ENCODE results near the gene FNBP1. TPM values are rescaled to one million over a fixed set of nuclear protein-coding genes. Genes with fewer than 3 reads are reported as not detected.
A peak's percentile ranks its signal among the peaks of the same experiment; 100 is the strongest.

The FNBP1 gene
- total RNA-seq, 1 experiment from 2014 or later, result 80.7 TPM

GRCh38 chr9:129838707-129839259 lies 204.2 kb downstream of the FNBP1 start:
- no peaks in the 10 kb centered on the region for H3K9me3 ChIP-seq (ENCODE audit: insufficient read depth, low read depth)
- no peak for TF ChIP-seq EZH2 (IDR thresholded peaks at IDR 0.05; ENCODE audit: low read depth)
- no peak overlapping the region for H2AFZ ChIP-seq
- DNase-seq, result peak; percentile 25 to 56
- BruUV-seq (replicated peaks), result no TSS peak
- intact Hi-C loops (cut with micrococcal nuclease; ENCODE audit: unreplicated experiment), result loop anchor here (5.0 kb wide), 1 partner anchor 259 kb away; no protein-coding TSS in a partner anchor
- ChIA-PET POLR2A (ENCODE audit: unreplicated experiment) (interaction anchor here (0.5 kb wide), 3 partner anchors 31 to 463 kb away, joined by 4 to 12 read pairs (median 5); no protein-coding TSS in a partner anchor), CTCF (no interaction called here)
- H3K79me2 ChIP-seq (ENCODE audit: low read depth), result peaks cover 25% of the 10 kb centered on the region
- no peak overlapping the region for H3K4me3 ChIP-seq
- H3F3A ChIP-seq (ENCODE audit: insufficient read depth, low read depth), result no peaks in the 10 kb centered on the region; the same call in 1 of the 2 replicates
- no peaks in the 10 kb centered on the region for H3K9me2 ChIP-seq (ENCODE audit: insufficient read depth)
- H3K27ac ChIP-seq, result no peak overlapping the region
- H3K27me3 ChIP-seq (ENCODE audit: insufficient read depth, low read depth), result no peaks in the 10 kb centered on the region
- H3K4me1 ChIP-seq (replicated peaks; ENCODE audit: insufficient read depth), result peaks cover 12% of the 10 kb centered on the region
- H3K36me3 ChIP-seq (ENCODE audit: low read depth), result no peaks in the 10 kb centered on the region
- no peaks in the 10 kb centered on the region for H4K20me1 ChIP-seq (ENCODE audit: insufficient read depth)
- no peak overlapping the region for H3K4me2 ChIP-seq

Small RNA genes within 50 kb of the gene (microRNA-seq; reads per million reads assigned to microRNA genes)
- not detected for gene MIR6855 (ENCODE audit: borderline number of aligned reads, borderline replicate concordance)

Other genes starting within 250 kb of the FNBP1 start
- gene TOR1B, start 240.0 kb downstream of the FNBP1 start, total RNA-seq (2021), result 26.5 and 30.5 TPM in 2 replicates
- 33.8 and 43.5 TPM in 2 replicates for gene TOR1A, start 219.1 kb downstream of the FNBP1 start, total RNA-seq (2021)
- gene C9orf78, start 207.9 kb downstream of the FNBP1 start, total RNA-seq (2021), result 39.2 and 51.7 TPM in 2 replicates
- 22.1 and 27.8 TPM in 2 replicates for gene USP20, start 207.7 kb downstream of the FNBP1 start, total RNA-seq (2021)
- 66.4 and 77.4 TPM in 2 replicates for gene GPR107, start 10.7 kb upstream of the FNBP1 start, total RNA-seq (2021)
- 53.0 and 59.2 TPM in 2 replicates for gene NCS1, start 129.2 kb upstream of the FNBP1 start, total RNA-seq (2021)
- gene HMCN2, start 222.6 kb upstream of the FNBP1 start, total RNA-seq (2021), result 1.6 and 3.1 TPM in 2 replicates

Measured in PC-9 (cell line).